CD4-positive, alpha-beta T cell treated with Interleukin-15 for 4 hours (primary cell): Measurements from ENCODE around the gene HOXA7.

Experiments
- DNase-seq: peaks from one replicate; pipeline ENCODE4 v3.0.0-alpha.2; 2020; ENCODE audit warnings: low spot score

HOXA7 gene

DNA sequence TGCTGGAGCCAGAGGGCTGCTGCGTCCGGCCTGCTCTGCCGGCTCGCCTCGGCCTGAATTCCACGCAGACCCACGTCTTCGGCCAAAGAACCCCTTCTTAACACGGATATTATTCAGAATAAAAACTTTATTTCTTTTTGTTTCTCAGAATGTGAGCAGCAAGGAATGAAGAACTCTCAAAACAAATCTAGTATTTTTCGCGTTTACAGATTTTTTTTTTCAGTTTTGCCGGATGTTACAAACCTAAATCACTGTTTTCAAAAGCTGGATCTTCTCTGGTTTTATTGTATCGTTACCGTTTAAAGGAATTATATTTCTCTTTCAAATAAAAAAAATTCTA, 49.6 kb downstream of the HOXA7 start:
- no peak for DNase-seq

DNA sequence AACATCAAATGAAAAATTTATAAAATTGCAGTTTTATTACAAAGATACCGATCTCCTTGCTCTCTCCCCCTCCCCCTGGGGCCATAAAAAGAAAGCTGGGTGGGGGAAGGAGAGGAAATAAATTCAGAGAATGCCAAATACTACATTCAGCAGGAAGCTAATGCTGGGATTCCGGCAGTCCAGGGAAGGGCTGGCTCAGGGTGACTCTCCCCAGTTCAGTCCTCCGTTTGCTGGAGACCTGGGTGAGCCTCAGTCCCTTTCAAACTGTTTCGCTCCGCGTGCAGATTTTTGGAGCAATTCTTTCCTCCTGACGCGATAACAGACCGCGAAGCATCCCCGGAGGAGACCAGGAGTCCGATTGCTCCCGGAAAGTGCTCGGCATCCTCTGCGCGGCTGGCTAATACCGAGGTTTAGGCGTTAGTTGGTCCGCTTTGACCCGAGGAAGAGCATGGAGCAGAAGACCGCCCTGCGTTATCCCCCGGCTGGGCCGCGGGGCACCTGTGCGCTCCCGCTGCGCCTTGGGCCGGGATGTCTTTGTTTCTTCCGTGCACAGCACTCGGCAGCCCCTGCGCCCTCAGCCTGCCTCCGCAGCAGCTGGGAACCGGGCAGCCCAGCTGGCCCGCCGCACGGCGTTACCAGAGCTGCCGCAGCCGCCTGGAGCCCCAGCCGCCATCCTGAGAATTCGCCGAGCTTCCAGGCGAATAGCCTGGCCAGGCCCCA, 50.1 kb downstream of the HOXA7 start:
- DNase-seq, result no peak

DNA sequence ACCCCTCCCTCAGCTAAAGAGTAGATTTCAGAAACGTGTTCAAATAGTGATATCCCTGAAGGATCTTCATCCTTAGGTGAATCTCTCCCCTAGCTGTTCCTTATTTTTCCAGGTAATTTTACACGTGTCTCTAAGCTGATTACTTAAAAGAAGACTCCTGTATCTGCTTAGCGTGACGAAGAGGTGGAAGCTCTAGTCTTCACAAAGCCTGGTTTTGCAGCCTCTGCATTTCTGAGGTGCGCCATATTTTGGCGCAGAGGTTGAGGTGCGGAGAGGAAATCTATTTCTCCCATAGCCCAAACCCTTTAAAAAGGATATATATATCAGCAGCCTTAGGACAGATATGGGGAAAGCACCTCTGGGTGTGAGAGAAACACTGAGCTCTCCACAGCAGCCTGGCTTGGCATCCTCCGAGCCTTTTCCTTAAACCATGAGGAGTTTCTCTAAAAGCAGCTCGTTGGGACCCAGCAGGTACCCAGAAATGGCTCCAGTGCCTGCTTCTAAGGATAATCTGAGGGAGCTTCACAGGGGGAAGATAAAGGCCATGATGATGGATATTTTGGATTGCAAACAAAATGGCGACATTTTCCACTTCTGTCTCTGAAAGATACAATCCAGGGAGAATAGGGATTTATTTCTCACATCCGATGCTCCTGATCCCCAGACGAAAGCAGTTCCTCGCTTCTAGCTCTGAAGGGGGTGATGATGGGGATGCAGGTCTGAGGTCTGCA, 51.0 kb downstream of the HOXA7 start:
- no peak for DNase-seq

DNA sequence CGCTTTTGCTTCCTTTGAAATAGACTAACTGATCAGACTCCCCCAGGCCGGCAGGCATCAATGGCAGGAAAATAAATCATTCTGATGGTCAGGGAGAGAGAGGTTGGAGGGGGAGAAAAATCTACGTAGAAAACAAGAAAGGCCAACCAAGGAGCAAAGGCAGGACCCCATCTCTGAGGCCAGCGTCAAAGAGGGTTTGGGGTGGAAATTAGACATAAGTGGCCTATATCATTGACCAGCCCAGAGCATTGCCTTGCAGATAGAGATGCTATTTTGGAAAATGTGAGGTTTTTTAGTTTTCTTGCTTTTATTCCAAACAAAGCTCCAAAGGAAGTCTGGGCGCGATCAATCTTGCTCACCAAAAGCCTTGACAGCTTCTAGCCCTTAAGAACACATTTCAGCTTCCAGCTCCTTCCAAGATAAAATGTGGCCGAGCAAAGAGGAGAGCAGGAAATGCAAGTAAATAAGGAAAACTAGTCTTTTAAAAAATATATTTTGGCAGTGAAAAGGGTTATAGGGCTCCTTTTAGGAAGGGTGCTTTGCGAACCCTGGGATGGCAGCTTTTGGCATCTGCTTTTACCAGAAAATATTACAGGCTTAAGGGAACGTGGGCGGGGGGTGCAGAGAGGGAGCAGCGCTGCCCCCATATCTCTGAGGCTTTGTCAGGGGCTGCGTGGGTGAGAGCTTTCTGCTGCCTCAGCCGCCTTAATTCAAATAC, 52.0 kb downstream of the HOXA7 start:
- no peak for DNase-seq
